GM10266 (cell line): ENCODE results near the gene ITGB7.

Experiments
- DNase-seq: peaks from one replicate; pipeline ENCODE4 v3.0.0; 2012; ENCODE audit errors: extremely low spot score
- CTCF ChIP-seq: IDR thresholded peaks from 2 replicates; pipeline ENCODE4 v1.5.1; 2012; ENCODE audit warnings: mild to moderate bottlenecking, low read depth; ENCODE audit not compliant: control insufficient read depth, insufficient read depth; ENCODE audit errors: missing control alignments

Gene ITGB7

GRCh38 chr12:53215497-53215896, 8.4 kb upstream of the ITGB7 start:
- DNase-seq = no peak
- TF ChIP-seq CTCF = no peak

GRCh38 chr12:53214687-53215455, 7.8 kb upstream of the ITGB7 start:
- TF ChIP-seq CTCF = no peak
- DNase-seq = no peak

DNA sequence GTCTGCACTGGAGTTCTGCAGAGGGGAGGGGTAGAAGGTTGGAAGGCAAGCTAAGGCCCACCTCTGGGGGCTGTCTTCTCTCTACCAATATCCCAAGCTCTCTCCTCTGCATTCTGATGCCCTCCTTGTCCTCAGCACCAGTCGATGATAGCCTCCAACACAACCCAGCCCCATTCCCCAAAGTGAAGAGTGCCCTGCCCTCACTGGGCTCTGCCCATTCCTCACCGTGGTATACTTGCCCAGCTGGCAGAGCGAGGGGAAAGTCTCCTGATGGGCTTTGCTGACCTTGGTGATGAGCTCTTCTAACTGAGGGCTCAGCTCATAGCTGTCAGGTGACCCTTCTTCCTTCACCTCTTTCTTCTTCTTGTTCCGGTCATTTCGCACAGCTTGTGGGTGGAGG, 7.2 kb upstream of the ITGB7 start:
- no peak for TF ChIP-seq CTCF
- no peak for DNase-seq

DNA sequence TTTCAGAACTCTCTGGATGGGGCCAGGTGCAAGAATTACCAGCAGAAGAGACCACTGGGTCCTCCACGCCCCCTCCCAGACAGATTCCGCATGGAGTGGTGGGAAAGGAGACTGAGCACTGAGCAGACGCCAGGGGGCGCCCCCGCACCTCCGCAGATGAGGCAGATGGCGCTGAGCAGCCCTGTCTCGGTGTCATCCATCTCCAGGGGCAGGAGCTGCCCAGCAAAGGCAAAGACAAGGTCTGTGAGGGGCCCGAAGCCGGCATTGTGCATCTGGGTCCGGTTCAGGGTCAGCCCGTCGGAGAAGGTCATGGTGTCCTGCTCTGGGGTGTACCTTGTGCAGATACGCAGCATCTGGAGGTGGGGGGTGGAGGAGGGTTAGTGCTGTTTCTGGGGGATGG, 6.3 kb upstream of the ITGB7 start:
- TF ChIP-seq CTCF = peak; percentile 94
- DNase-seq = peak; percentile 84

DNA sequence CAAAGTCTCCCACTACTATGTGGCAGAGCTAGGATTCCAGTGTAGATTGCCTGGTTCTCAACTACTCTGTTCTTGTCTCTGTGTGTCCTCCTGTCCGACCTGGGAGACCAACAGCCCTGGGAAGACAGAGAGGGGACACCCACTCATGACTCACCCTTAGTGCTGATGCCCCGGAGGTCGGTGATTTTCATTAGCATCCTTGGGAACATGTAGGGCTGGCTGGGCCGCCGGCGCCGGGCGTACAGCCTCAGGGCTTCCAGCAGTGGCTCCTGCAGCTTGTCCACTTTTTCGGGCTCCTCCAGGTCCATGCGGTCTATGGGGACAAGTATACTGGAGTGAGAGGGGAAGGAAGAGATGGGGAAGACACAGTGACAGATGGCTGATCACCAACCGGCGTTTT, 5.9 kb upstream of the ITGB7 start:
- no peak for DNase-seq

DNA sequence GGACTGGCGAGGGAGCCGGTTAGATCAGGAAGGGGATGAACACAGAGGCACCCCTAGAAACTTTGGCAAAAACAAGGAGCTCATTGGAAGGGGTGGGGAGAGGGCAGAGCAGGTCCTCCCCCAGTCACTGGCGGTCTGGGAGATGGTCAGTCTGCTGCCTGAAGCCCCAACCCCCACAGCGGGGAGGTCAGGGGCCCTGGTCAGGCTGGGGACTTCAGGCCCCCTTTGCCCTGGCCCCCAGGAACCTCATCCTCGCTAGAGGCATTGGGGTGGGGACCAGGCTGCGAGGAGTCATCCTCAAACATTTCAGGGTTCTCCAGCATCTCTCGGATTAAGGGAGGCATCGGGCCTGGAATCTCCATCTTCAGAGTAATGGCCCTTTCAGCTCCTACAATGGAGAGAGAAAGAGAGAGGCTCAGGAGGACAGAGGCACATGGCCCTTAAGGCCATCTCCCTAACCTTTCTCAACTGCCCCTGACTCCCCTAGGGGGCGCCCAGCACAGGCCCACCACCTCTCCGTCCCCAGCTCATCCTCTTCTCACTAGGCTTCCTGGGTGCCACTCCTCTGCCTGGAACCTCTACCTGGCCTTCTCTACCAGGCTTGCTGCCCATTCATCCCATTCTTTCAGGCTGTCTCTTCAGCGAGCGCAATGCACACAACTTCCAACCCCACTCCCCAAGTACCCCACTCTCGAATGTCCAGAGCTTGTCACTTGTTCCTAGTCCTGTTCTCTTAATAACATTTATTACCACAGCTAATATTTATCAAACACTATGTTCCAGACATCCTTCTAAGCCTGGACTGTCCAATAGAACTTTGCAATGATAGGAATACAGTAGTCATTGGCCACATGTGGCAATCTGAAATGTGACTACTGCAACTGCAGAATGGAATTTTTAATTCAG, 4.7 kb upstream of the ITGB7 start:
- peak; percentile 54 for TF ChIP-seq CTCF
- no peak for DNase-seq

More for the DNA sequence above, 5.9 kb upstream of the ITGB7 start:
- no peak for TF ChIP-seq CTCF

GRCh38 chr12:53210843-53211242, 3.8 kb upstream of the ITGB7 start:
- no peak for DNase-seq
- TF ChIP-seq CTCF = no peak
